GM21825 (cell line): ENCODE data around the gene COX10.
A peak's percentile ranks its signal among the peaks of the same experiment; 100 is the strongest.
"Not testable (repeated sequence)": the region's sequence is repeated elsewhere in the genome, so short reads cannot be mapped to it uniquely, and the experiment has no call there.

Experiments used
- ATAC-seq: cut with Tn5 transposase; IDR thresholded peaks from one replicate; pipeline ENCODE4 v1.9.1; 2021; ENCODE audit warnings: mild to moderate bottlenecking, moderate library complexity; ENCODE audit not compliant: unreplicated experiment

The COX10 gene

GRCh38 chr17:14069251-14070021, at the start of gene COX10:
Gene COX10, plus strand, starts transcription at chr17:14069504. Its CDS starts 102 bp downstream, at chr17:14069606.
- ATAC-seq = peak; percentile 99

- ATAC-seq = not testable (repeated sequence)
Observed at GRCh38 chr17:14021651-14022294, 47.5 kb upstream of the COX10 start.

- not testable (repeated sequence) for ATAC-seq
Observed at GRCh38 chr17:14029755-14030154, 39.5 kb upstream of the COX10 start.

GRCh38 chr17:14032234-14032633, 37.1 kb upstream of the COX10 start:
- ATAC-seq = no peak

DNA sequence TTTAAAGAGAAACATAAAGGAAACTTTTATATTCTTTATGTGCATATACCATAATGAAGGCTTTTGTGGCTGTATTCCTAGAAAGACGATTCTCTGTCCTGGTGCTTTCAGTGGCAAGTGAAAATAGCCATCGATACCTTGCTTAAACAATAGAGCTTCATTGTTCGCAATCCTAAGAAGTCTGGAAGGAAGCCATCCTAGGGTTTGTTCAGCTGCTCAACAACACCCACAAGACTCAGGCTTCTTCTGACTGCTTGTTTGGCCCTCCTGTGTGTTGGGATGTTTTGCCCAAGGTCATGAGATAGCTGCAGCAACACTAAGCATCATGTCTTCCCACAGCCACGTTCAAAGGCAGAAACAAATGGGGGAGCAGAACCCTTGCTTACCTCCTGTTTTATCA, 36.1 kb upstream of the COX10 start:
- ATAC-seq = no peak

DNA sequence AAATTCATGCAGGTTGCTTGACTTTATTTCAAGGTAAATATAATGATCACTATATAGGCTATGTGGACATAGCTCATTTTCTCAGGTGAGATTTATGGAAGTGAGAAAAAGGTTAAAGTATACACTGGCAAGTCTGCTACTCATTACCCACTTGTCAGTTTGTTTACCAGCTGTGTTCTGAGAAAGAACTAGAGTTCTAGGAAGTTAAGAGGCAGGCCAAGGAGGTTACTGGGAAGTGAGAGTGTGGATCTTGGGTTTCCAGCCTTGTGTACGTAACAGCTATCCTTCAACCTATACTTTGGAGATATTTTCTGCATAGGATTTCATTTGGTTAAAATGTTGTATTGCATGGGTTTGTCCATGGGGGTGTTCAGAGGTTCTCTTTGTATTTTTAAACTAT, 31.9 kb upstream of the COX10 start:
- no peak for ATAC-seq

GRCh38 chr17:14038206-14038605, 31.1 kb upstream of the COX10 start:
- no peak for ATAC-seq

GRCh38 chr17:14042411-14042810, 26.9 kb upstream of the COX10 start:
- no peak for ATAC-seq

- ATAC-seq = no peak
Observed at GRCh38 chr17:14044702-14045101, 24.6 kb upstream of the COX10 start.

- ATAC-seq = no peak
Observed at GRCh38 chr17:14046978-14047377, 22.3 kb upstream of the COX10 start.

DNA sequence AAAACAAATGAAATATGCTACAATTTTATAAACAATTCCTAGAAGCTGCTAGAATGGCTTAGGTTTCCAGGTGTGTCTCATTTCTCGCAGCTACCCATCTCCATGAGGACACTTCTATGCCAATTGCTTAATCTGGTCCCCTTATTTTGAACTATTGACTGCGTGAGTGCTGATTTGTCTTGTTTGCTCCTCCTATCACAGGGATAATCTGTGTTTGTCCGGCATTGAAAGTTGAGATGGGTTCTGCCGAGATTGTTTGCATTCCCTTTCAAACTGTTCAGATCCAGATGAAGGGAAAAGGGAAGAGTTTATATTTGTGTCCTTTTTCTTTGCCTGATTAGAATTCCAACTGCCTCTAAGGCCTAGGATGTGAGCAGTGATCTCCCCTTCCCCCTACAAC, 21.7 kb upstream of the COX10 start:
- ATAC-seq = no peak

DNA sequence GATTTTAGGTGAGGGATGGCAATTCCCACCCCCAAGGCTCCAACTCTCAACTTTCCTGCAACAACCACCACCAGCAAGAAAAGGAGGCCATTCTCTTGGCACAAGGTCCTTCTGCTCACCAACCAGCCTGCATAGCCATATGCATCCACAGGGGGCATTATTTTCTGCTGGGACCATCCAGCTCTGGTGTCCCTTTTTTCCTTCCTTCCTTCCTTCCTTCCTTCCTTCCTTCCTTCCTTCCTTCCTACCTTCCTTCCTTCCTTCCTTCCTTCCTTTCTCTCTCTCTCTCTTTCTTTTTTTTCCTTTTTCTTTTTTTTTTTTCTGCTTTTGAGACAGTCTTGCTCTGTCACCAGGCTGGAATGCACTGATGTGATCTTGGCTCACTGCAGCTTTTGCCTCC, 21.1 kb upstream of the COX10 start:
- ATAC-seq = no peak

- no peak for ATAC-seq
Observed at GRCh38 chr17:14050616-14051015, 18.7 kb upstream of the COX10 start.

GRCh38 chr17:14051692-14052091, 17.6 kb upstream of the COX10 start:
- no peak for ATAC-seq

- no peak for ATAC-seq
Observed at GRCh38 chr17:14052886-14053615, 16.3 kb upstream of the COX10 start.

GRCh38 chr17:14057591-14057990, 11.7 kb upstream of the COX10 start:
- no peak for ATAC-seq

DNA sequence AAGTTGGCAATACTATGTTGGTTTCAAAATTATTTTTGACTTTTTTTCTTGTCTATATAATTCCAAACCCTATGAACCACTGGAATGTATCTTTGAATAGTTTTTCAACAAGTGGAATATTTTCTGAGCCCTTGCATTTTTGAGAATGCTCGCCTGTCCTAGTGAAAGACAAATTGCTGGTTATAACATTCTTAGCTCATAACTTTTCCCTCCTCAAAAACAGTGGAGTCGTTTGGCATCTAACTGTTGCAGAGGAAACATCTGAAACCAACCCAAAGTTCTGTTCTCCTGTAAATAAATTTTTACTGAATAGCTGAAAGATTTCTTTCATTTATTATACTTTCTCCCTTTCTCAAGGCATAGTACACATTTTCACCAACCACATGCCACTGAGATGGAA, 11.3 kb upstream of the COX10 start:
- ATAC-seq = no peak

DNA sequence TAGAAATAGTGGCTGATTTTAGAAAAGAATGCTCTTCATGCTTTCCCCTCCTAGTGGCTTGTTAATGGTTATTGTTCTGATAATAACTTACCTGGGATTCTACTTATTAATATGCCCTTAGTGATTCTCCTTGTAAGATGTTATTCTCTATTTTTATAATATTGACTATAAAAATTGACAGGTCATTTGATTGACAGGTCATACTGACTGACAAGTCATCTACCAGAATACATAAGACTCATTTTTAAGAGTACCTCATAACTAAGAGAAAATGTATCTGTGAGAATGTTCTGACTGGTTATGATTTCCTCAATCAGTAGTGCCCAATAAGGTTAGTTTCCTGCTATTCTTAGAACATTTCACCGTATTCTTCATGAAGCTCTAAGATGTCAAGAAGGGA, 8.6 kb upstream of the COX10 start:
- no peak for ATAC-seq

GRCh38 chr17:14061666-14062560, 7.4 kb upstream of the COX10 start:
- ATAC-seq = no peak

GRCh38 chr17:14067347-14067746, 2.0 kb upstream of the COX10 start:
- no peak for ATAC-seq
